Measurements from ENCODE around the gene SYNPO2L. TPM values are rescaled to one million over a fixed set of nuclear protein-coding genes. Genes with fewer than 3 reads are reported as not detected.
"Not testable (repeated sequence)": the region's sequence is repeated elsewhere in the genome, so short reads cannot be mapped to it uniquely, and the experiment has no call there.

The SYNPO2L gene, protein sequence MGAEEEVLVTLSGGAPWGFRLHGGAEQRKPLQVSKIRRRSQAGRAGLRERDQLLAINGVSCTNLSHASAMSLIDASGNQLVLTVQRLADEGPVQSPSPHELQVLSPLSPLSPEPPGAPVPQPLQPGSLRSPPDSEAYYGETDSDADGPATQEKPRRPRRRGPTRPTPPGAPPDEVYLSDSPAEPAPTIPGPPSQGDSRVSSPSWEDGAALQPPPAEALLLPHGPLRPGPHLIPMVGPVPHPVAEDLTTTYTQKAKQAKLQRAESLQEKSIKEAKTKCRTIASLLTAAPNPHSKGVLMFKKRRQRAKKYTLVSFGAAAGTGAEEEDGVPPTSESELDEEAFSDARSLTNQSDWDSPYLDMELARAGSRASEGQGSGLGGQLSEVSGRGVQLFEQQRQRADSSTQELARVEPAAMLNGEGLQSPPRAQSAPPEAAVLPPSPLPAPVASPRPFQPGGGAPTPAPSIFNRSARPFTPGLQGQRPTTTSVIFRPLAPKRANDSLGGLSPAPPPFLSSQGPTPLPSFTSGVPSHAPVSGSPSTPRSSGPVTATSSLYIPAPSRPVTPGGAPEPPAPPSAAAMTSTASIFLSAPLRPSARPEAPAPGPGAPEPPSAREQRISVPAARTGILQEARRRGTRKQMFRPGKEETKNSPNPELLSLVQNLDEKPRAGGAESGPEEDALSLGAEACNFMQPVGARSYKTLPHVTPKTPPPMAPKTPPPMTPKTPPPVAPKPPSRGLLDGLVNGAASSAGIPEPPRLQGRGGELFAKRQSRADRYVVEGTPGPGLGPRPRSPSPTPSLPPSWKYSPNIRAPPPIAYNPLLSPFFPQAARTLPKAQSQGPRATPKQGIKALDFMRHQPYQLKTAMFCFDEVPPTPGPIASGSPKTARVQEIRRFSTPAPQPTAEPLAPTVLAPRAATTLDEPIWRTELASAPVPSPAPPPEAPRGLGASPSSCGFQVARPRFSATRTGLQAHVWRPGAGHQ
- 0.04 and 0.05 TPM in 2 replicates for polyA plus RNA-seq (2011; rRNA removed)
- polyA minus RNA-seq (2011; rRNA and poly(A)+ RNA removed) = 0.10 and 0.14 TPM in 2 replicates

DNA sequence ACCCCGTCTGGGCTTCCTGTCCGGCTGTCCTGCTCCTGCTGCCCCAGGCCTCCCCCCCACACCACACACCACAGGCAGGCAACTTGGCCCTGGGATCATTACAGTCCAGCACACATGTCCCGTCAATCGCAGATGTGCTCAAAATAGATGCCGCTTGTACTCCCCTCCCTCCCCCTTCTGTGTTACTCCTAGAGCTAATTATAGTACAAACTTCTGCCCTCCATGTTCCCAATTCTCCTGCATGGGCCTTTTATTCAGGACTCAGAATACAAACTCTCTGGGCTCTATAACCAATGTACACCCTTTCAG is at the start of gene SYNPO2L:
Gene SYNPO2L, minus strand, starts transcription at position 40 of the 309 bp plus-strand sequence. CDS start 107 bp downstream, outside the sequence.
- POLR2A ChIA-PET = no interaction called here
- Histone ChIP-seq H3K4me3 (ENCODE audit: low read depth, low read length) (no peak within 1 kb of the TSS), H3K36me3 (ENCODE audit: control insufficient read depth, insufficient read depth, low read length) (no peaks in the 10 kb centered on the region), H3K27me3 (ENCODE audit: control insufficient read depth, insufficient read depth, low read length) (no peaks in the 10 kb centered on the region)
- TF ChIP-seq, protein P1, sequence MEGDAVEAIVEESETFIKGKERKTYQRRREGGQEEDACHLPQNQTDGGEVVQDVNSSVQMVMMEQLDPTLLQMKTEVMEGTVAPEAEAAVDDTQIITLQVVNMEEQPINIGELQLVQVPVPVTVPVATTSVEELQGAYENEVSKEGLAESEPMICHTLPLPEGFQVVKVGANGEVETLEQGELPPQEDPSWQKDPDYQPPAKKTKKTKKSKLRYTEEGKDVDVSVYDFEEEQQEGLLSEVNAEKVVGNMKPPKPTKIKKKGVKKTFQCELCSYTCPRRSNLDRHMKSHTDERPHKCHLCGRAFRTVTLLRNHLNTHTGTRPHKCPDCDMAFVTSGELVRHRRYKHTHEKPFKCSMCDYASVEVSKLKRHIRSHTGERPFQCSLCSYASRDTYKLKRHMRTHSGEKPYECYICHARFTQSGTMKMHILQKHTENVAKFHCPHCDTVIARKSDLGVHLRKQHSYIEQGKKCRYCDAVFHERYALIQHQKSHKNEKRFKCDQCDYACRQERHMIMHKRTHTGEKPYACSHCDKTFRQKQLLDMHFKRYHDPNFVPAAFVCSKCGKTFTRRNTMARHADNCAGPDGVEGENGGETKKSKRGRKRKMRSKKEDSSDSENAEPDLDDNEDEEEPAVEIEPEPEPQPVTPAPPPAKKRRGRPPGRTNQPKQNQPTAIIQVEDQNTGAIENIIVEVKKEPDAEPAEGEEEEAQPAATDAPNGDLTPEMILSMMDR (IDR thresholded peaks at IDR 0.05; ENCODE audit: insufficient read depth, low read depth, low read length) = no peak
- no peak for DNase-seq (ENCODE audit: low read depth)
- CTCF ChIA-PET = no interaction called here

DNA sequence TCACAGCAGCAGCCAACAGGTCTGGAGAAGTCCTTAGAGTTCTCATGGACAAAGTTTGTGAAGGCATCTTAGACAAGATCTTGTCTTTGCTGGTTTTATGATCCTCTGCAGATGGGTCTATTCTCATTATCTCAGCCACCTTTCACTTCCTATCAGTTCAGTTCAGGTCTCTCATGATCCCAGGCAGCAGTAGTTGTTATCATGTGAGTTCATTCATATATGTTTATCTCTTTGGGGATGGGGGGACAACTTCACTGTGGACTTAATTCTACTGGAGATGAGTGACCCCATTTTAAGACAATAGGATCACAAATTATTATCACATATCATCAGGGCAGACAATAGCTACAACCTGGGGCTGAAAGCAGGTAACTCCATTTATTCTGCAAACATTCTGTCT is 48.1 kb upstream of the SYNPO2L start:
- DNase-seq (ENCODE audit: low read depth); CTCF ChIA-PET; H3K36me3 ChIP-seq (ENCODE audit: control insufficient read depth, insufficient read depth, low read length); H3K4me3 ChIP-seq (ENCODE audit: low read depth, low read length); POLR2A ChIA-PET; H3K27me3 ChIP-seq (ENCODE audit: control insufficient read depth, insufficient read depth, low read length): not testable (repeated sequence)

DNA sequence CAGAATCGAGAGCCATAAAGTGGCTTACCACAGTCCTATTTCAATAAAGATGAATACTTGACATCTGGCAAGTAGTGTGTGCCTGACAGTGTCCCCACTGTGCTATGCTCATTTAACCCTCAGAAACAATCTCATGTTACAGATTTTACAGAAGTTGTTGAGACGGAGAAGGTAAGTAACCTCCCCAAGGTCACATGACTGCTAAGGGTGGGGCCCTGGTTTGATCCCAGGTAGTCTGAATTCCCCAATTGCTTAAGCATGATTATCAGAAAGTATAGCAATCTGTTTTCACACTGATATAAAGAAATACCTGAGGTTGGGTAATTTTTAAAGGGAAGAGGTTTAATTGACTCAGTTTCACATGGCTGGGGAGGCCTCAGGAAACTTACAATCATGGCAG is 43.0 kb upstream of the SYNPO2L start:
- DNase-seq (ENCODE audit: low read depth); H3K4me3 ChIP-seq (ENCODE audit: low read depth, low read length); CTCF ChIA-PET; H3K36me3 ChIP-seq (ENCODE audit: control insufficient read depth, insufficient read depth, low read length); POLR2A ChIA-PET; H3K27me3 ChIP-seq (ENCODE audit: control insufficient read depth, insufficient read depth, low read length): not testable (repeated sequence)

DNA sequence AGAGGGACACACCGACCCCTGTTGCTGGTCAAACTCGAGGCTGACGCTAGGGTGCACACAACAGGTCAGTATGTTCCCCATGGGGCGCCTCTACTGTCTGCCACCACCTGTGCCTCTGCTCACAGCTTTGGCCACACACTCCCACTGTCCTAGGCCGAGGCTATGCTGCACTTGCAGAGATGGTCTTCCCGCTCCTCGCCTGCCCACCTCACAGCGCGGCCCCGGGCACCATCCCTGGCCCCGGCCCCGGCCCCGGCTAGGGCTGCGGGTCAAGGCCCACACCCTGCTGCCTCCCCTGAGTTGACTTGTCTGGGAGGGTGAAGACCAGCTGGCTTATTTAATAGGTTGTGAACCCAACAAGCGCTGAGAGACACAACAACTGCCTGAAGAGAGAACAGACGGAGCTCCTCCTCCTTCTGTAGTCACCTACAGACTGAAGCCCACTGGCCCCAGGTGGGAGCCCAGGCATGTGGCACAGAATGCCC is 41.9 kb upstream of the SYNPO2L start, which contains the start of gene AGAP5:
Gene AGAP5, minus strand, starts transcription at position 435 of the 485 bp plus-strand sequence. Its CDS starts 354 bp downstream, at position 81.
- POLR2A ChIA-PET; H3K36me3 ChIP-seq (ENCODE audit: control insufficient read depth, insufficient read depth, low read length); DNase-seq (ENCODE audit: low read depth); H3K27me3 ChIP-seq (ENCODE audit: control insufficient read depth, insufficient read depth, low read length); H3K4me3 ChIP-seq (ENCODE audit: low read depth, low read length); CTCF ChIA-PET: not testable (repeated sequence)

DNA sequence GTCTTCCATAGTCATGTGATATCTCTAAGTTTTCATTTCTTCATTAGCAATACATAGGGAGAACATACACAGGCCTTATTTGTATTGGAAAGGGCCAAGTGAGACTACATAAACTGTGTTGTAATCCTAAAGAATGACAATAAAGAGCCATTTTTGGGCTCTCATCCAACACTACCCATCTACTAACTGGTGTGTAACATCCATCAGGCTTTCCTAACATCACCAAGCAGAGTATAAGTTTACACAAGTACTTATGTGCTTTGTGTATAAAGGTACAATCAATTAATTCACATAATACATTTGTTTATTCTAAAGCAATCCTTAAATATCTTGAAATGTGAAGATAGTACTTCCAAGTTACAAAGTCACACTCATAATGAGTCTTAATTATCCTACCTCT is 39.5 kb upstream of the SYNPO2L start:
- DNase-seq (ENCODE audit: low read depth); H3K27me3 ChIP-seq (ENCODE audit: control insufficient read depth, insufficient read depth, low read length); H3K4me3 ChIP-seq (ENCODE audit: low read depth, low read length); H3K36me3 ChIP-seq (ENCODE audit: control insufficient read depth, insufficient read depth, low read length); CTCF ChIA-PET; POLR2A ChIA-PET: not testable (repeated sequence)

DNA sequence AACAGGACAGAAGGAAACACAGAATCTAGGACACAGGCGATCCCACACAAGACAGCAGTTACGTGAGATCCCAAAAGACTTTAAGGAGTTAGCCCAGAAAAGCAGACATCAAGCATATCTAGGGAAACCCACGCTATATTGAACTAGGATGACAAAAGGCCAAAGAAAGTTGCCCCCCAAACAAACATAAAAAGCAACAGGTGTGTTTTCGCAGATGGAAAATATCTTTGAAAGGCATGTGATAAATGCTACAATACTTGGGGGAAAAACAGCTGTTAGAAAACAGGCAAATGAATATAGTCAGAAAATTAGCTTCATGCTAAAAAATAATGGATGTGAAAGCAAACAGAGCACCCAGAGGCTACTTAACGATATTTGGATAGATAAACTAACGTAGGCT is 34.9 kb upstream of the SYNPO2L start:
- H3K4me3 ChIP-seq (ENCODE audit: low read depth, low read length); POLR2A ChIA-PET; H3K27me3 ChIP-seq (ENCODE audit: control insufficient read depth, insufficient read depth, low read length); DNase-seq (ENCODE audit: low read depth); H3K36me3 ChIP-seq (ENCODE audit: control insufficient read depth, insufficient read depth, low read length); CTCF ChIA-PET: not testable (repeated sequence)

DNA sequence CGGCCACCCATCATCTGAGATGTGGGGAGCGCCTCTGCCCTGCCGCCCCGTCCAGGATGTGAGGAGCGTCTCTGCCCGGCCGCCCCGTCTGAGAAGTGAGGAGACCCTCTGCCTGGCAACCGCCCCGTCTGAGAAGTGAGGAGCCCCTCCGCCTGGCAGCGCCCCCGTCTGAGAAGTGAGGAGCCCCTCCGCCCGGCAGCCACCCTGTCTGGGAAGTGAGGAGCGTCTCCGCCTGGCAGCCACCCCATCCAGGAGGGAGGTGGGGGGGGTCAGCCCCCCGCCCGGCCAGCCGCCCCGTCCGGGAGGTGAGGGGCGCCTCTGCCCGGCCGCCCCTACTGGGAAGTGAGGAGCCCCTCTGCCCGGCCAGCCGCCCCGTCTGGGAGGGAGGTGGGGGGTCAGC is 33.8 kb upstream of the SYNPO2L start:
- CTCF ChIA-PET; H3K27me3 ChIP-seq (ENCODE audit: control insufficient read depth, insufficient read depth, low read length); POLR2A ChIA-PET; H3K4me3 ChIP-seq (ENCODE audit: low read depth, low read length); H3K36me3 ChIP-seq (ENCODE audit: control insufficient read depth, insufficient read depth, low read length); DNase-seq (ENCODE audit: low read depth): not testable (repeated sequence)

DNA sequence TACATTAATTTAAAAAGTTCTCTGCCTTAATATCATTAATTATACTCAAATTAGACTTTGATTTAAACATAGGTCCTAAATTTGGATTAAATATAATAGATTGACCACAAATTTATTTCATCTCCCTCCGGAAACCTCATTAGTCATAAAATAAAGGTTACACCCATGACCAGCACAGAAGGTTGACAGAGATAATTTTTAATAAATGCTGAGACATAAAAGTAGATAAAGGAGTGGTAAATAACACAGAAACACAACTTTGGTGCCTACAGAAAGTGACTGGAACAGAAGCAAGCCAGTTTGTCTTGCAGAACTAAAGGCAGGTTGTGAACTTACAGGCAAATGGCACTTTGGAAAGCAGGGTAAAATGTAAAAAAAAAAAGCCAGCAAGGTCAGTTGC is 31.8 kb upstream of the SYNPO2L start:
- H3K27me3 ChIP-seq (ENCODE audit: control insufficient read depth, insufficient read depth, low read length); CTCF ChIA-PET; H3K4me3 ChIP-seq (ENCODE audit: low read depth, low read length); POLR2A ChIA-PET; DNase-seq (ENCODE audit: low read depth); H3K36me3 ChIP-seq (ENCODE audit: control insufficient read depth, insufficient read depth, low read length): not testable (repeated sequence)

DNA sequence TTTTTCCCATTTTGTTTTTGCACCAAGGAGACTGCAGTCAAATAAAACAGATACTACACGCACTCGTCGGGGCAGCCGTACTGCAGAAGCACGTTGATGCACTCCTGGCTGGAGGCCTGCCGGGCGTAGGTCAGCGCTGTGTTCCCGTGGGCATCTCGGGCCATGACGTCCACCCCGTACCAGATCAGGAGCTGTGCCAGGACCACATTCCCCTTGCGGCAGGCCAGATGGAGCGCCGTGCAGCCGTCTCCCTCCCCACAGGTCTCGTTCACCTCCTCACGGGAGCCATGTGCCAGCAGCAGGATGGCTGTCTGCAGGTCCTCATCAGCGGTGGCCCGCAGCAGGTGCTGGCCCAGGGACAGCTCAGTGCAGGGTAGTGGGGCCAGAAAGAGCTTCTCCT is 18.7 kb upstream of the SYNPO2L start:
- H3K27me3 ChIP-seq (ENCODE audit: control insufficient read depth, insufficient read depth, low read length); H3K4me3 ChIP-seq (ENCODE audit: low read depth, low read length); CTCF ChIA-PET; H3K36me3 ChIP-seq (ENCODE audit: control insufficient read depth, insufficient read depth, low read length); DNase-seq (ENCODE audit: low read depth); POLR2A ChIA-PET: not testable (repeated sequence)

DNA sequence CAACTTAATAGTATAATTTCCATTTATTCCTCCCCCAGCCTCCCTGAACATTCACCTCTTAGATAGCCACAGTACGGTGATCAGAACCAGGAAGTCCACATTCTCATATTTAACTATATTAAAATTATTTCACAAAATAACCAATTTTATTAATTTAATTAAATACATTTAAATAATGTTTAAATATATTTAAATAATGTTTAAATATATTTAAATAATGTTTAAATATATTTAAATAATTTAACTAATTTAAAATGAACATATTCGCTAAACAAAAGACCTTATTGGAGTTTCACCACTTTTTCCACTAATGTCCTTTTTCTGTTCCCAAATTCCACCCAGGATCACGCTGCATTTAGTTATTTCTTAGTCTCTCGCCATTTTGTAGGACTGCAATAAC is 12.5 kb upstream of the SYNPO2L start:
- H3K4me3 ChIP-seq (ENCODE audit: low read depth, low read length); H3K27me3 ChIP-seq (ENCODE audit: control insufficient read depth, insufficient read depth, low read length); CTCF ChIA-PET; DNase-seq (ENCODE audit: low read depth); H3K36me3 ChIP-seq (ENCODE audit: control insufficient read depth, insufficient read depth, low read length); POLR2A ChIA-PET: not testable (repeated sequence)

DNA sequence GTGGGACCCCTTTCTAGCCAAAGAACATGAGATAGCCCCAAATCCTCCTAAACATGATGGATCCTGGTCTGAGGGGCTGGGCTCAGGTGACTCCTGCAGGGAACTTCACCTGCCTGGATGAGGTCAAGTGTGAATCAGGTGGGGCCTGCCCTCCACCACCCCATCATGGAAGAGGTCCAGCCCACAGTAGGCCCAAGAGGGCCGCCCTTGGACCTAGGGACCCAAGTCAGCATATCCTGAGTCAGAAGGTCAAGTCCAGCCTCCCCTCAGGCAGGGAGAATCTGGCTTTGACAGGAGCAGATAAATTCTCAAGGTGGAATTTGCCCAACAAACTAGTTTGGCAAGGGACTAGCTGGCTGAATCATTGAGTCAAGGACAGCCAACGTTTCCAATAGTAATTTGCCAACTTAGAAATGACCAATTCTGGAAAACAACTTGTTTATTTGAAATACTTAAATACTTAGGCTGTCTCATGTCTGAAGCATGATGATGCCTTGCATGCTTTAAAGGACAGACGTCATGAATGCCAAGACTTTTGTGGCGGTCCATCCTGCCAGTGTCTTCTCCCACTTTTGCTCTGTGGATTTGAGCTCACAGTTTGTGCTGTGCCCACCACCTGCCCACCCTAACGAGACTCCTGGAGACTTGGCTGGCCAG is 10.5 kb upstream of the SYNPO2L start:
- H3K27me3 ChIP-seq (ENCODE audit: control insufficient read depth, insufficient read depth, low read length); H3K36me3 ChIP-seq (ENCODE audit: control insufficient read depth, insufficient read depth, low read length); POLR2A ChIA-PET; CTCF ChIA-PET; H3K4me3 ChIP-seq (ENCODE audit: low read depth, low read length): not testable (repeated sequence)
- DNase-seq (ENCODE audit: low read depth) = peak; percentile 21
